Mesenchymal stem cell (in vitro differentiated cells and primary cell): ENCODE data around the gene FLT1. TPM values are rescaled to one million over a fixed set of nuclear protein-coding genes. Genes with fewer than 3 reads are reported as not detected.

Source experiments
- DNase-seq: peaks from one replicate; pipeline ENCODE4 v3.0.0-alpha.2; 2013
- H2AFZ ChIP-seq: one replicate; pipeline ENCODE4 v1.6.1; 2013; ENCODE audit warnings: low read depth, mild to moderate bottlenecking, control low read depth, inconsistent platforms, low read length, moderate library complexity
- H2AK5ac ChIP-seq: 2 replicates; pipeline ENCODE4 v1.6.1; 2013; ENCODE audit warnings: low read length, moderate library complexity, mild to moderate bottlenecking, inconsistent platforms; ENCODE audit not compliant: severe bottlenecking
- H2BK120ac ChIP-seq: one replicate; pipeline ENCODE4 v1.6.1; 2013; ENCODE audit warnings: low read depth, mild to moderate bottlenecking, inconsistent platforms, low read length, moderate library complexity
- H2BK12ac ChIP-seq, 2 experiments: one replicate each; pipeline ENCODE4 v1.6.1; 2013; ENCODE audit warnings: inconsistent platforms in 2 of 2, low read length in 2 of 2, mild to moderate bottlenecking in 2 of 2, moderate library complexity in 2 of 2, control low read depth in 1 of 2
- H2BK15ac ChIP-seq: one replicate; pipeline ENCODE4 v1.6.1; 2013; ENCODE audit warnings: mild to moderate bottlenecking, low read depth, inconsistent platforms; ENCODE audit not compliant: poor library complexity, severe bottlenecking
- H2BK5ac ChIP-seq: 2 replicates; pipeline ENCODE4 v1.6.1; 2013; ENCODE audit warnings: low read depth, mild to moderate bottlenecking, low read length, control low read depth, inconsistent platforms; ENCODE audit not compliant: poor library complexity, severe bottlenecking
- H3K14ac ChIP-seq, 2 experiments: one replicate each; pipeline ENCODE4 v1.6.1; 2013; ENCODE audit warnings: inconsistent platforms in 2 of 2, low read length in 2 of 2, control low read depth in 1 of 2, mild to moderate bottlenecking in 1 of 2, moderate library complexity in 1 of 2
- H3K18ac ChIP-seq, 2 experiments: one replicate each; pipeline ENCODE4 v1.6.1; 2013; ENCODE audit warnings: inconsistent platforms in 2 of 2, low read length in 2 of 2, control low read depth in 1 of 2, low read depth in 1 of 2, mild to moderate bottlenecking in 1 of 2
- H3K23ac ChIP-seq, 2 experiments: one replicate each; pipeline ENCODE4 v1.6.1; 2013; ENCODE audit warnings: inconsistent platforms in 2 of 2, low read length in 2 of 2, mild to moderate bottlenecking in 2 of 2, moderate library complexity in 2 of 2, control low read depth in 1 of 2
- H3K27ac ChIP-seq: 2 replicates; pipeline ENCODE4 v1.5.1; 2013; ENCODE audit warnings: mild to moderate bottlenecking, moderate library complexity, low read length, control low read depth, inconsistent platforms; ENCODE audit not compliant: poor library complexity, severe bottlenecking
- H3K27me3 ChIP-seq, 2 experiments: 2 replicates each; pipeline versions ENCODE4 v1.6.1 to v1.7.0; 2013; ENCODE audit warnings: low read length in 2 of 2, mild to moderate bottlenecking in 2 of 2, moderate library complexity in 2 of 2, control low read depth in 1 of 2, inconsistent platforms in 1 of 2; ENCODE audit not compliant: control insufficient read depth in 1 of 2, insufficient read depth in 1 of 2
- H3K36me3 ChIP-seq, 2 experiments: 2 replicates each; pipeline versions ENCODE4 v1.6.1 to v1.7.0; 2013; ENCODE audit warnings: low read length in 2 of 2, control low read depth in 1 of 2, inconsistent platforms in 1 of 2, low read depth in 1 of 2, mild to moderate bottlenecking in 1 of 2; ENCODE audit not compliant: insufficient read depth in 2 of 2, control insufficient read depth in 1 of 2
- H3K4ac ChIP-seq, 2 experiments: one replicate each; pipeline ENCODE4 v1.6.1; 2013; ENCODE audit warnings: inconsistent platforms in 2 of 2, low read length in 2 of 2, mild to moderate bottlenecking in 2 of 2, moderate library complexity in 2 of 2, control low read depth in 1 of 2, low read depth in 1 of 2
- H3K4me1 ChIP-seq: 2 replicates; pipeline ENCODE4 v1.6.1; 2013; ENCODE audit warnings: low read depth, low read length, control low read depth; ENCODE audit not compliant: control insufficient read depth, insufficient read depth
- H3K4me2 ChIP-seq: 2 replicates; pipeline ENCODE4 v1.6.1; 2013; ENCODE audit warnings: low read length, mild to moderate bottlenecking, inconsistent platforms; ENCODE audit not compliant: poor library complexity, severe bottlenecking
- H3K4me3 ChIP-seq, 2 experiments: 2 replicates each; pipeline versions ENCODE4 v1.5.1 to v1.7.0; 2013; ENCODE audit warnings: low read length in 2 of 2, mild to moderate bottlenecking in 2 of 2, control low read depth in 1 of 2, low read depth in 1 of 2; ENCODE audit not compliant: insufficient read depth in 1 of 2
- H3K79me1 ChIP-seq: replicated peaks from 2 replicates; pipeline ENCODE4 v1.6.1; 2013; ENCODE audit warnings: mild to moderate bottlenecking, control low read depth, low read length, inconsistent platforms; ENCODE audit not compliant: poor library complexity, severe bottlenecking
- H3K9ac ChIP-seq: 2 replicates; pipeline ENCODE4 v1.7.0; 2013; ENCODE audit warnings: mild to moderate bottlenecking, low read length, moderate library complexity
- H3K9me3 ChIP-seq: 2 replicates; pipeline ENCODE4 v1.7.0; 2013; ENCODE audit warnings: mild to moderate bottlenecking, low read length; ENCODE audit not compliant: control insufficient read depth
- H4K8ac ChIP-seq: one replicate; pipeline ENCODE4 v1.6.1; 2013; ENCODE audit warnings: inconsistent platforms, mild to moderate bottlenecking, low read length, moderate library complexity
- H4K91ac ChIP-seq: one replicate; pipeline ENCODE4 v1.6.1; 2013; ENCODE audit warnings: mild to moderate bottlenecking, low read length, inconsistent platforms
- WGBS: methylation state at CpG from one replicate; pipeline ENCODE4 v1.1.7; 2013; ENCODE audit warnings: mixed read lengths; 5-methylcytosine and 5-hydroxymethylcytosine counted together
- polyA plus RNA-seq, 2 experiments: library from polyadenylated mRNA; stranded (reverse); fragments of 200-250 nt; gene quantifications; one replicate each; pipeline ENCODE4 v1.2.3, GENCODE V29; 2013

FLT1 gene, protein sequence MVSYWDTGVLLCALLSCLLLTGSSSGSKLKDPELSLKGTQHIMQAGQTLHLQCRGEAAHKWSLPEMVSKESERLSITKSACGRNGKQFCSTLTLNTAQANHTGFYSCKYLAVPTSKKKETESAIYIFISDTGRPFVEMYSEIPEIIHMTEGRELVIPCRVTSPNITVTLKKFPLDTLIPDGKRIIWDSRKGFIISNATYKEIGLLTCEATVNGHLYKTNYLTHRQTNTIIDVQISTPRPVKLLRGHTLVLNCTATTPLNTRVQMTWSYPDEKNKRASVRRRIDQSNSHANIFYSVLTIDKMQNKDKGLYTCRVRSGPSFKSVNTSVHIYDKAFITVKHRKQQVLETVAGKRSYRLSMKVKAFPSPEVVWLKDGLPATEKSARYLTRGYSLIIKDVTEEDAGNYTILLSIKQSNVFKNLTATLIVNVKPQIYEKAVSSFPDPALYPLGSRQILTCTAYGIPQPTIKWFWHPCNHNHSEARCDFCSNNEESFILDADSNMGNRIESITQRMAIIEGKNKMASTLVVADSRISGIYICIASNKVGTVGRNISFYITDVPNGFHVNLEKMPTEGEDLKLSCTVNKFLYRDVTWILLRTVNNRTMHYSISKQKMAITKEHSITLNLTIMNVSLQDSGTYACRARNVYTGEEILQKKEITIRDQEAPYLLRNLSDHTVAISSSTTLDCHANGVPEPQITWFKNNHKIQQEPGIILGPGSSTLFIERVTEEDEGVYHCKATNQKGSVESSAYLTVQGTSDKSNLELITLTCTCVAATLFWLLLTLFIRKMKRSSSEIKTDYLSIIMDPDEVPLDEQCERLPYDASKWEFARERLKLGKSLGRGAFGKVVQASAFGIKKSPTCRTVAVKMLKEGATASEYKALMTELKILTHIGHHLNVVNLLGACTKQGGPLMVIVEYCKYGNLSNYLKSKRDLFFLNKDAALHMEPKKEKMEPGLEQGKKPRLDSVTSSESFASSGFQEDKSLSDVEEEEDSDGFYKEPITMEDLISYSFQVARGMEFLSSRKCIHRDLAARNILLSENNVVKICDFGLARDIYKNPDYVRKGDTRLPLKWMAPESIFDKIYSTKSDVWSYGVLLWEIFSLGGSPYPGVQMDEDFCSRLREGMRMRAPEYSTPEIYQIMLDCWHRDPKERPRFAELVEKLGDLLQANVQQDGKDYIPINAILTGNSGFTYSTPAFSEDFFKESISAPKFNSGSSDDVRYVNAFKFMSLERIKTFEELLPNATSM (N-terminal part only)
- polyA plus RNA-seq (2013, experiment 1 of 2) = 42.4 TPM
- polyA plus RNA-seq (2013, experiment 2 of 2) = 41.8 TPM

DNA sequence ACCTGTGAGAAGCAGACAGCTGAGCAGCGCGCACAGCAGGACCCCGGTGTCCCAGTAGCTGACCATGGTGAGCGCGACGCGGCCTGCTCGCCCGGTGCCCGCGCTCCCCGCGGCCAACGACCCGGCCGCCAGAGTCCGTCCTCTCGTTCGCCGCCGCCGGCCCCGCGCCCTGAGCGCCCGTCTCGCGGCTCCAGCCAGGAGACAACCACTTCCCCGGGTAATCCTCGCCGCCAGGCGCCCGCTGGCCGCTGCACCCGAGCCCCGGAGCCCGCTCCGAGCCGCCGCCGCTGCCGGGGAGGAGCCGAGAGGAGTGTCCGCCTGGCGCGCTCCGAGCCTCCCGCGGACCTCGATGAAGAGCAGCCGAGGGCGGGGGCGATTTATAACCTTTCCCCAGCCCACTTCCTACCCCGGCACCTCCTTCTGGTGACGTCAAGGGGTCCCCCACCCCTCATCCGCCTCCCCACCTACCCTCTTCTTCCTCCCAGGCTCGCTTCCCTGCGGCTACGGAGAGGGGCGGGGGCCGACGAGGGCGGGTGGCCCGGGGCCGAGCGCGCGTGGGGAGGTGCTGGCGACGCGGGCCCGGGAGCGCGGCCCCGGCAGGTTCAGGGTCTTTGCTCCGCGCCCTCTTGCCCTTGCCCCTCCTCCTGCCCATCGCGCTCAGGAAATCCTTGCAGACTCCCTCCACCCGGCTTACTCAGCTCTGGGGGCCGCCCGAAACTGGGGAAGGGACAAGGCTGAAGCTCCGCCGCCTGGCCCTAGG is at the start of gene FLT1:
Gene FLT1, minus strand, starts transcription at position 351 of the 760 bp plus-strand sequence. Its CDS starts 285 bp downstream, at position 66.
- under 1% methylated on average over 57 of the region's 84 CpGs for WGBS
- Histone ChIP-seq H3K27me3 (peaks cover 75 to 85% of the 10 kb centered on the region in 2 experiments), H2BK120ac (peak within 1 kb of the TSS; percentile 55), H2AK5ac (no peak within 1 kb of the TSS), H3K23ac (peak within 1 kb of the TSS in 1 of 2 experiments; percentile 77), H3K18ac (peak within 1 kb of the TSS; percentile 26 to 67), H2AFZ (peak within 1 kb of the TSS; percentile 86), H3K4me1 (peaks cover 22% of the 10 kb centered on the region), H4K91ac (no peak within 1 kb of the TSS), H2BK5ac (no peak within 1 kb of the TSS), H3K4me2 (peak within 1 kb of the TSS; percentile 79), H3K9ac (no peak within 1 kb of the TSS), H3K9me3 (no peaks in the 10 kb centered on the region), H4K8ac (peak within 1 kb of the TSS; percentile 75), H2BK15ac (peak within 1 kb of the TSS; percentile 96), H3K79me1 (no peaks in the 10 kb centered on the region), H3K4ac (peak within 1 kb of the TSS in 1 of 2 experiments; percentile 4), H2BK12ac (peak within 1 kb of the TSS in 1 of 2 experiments; percentile 77), H3K14ac (peak within 1 kb of the TSS in 1 of 2 experiments; percentile 49), H3K27ac (no peak within 1 kb of the TSS), H3K4me3 (peak within 1 kb of the TSS; percentile 45 to 65), H3K36me3 (no peaks in the 10 kb centered on the region)
- peak; percentile 52 for DNase-seq

DNA sequence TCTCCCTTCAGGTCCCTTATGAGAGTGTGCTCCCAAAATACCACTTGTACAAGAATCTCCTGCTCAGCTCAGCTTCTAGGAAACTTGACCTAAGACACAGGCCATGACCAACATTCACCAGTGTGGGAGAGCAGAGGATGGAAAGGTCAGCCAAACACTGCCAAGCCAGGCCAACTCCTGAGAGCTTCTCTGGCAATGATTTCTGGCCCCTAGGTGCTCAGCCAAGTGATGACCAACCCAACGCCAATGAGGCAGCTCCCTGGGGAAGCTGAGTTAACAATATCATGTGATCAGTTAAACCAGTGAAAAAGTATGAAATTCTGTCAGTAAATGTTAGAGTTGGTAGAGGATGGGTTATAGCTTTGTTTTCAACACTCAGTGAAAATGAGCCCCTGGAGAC is 49.1 kb upstream of the FLT1 start:
- no peak overlapping the region for H3K18ac ChIP-seq
- no peak overlapping the region for H2BK5ac ChIP-seq
- 95% methylated on average over 1 of the region's 1 CpG for WGBS
- no peak overlapping the region for H2AK5ac ChIP-seq
- H3K4me2 ChIP-seq = no peak overlapping the region
- no peaks in the 10 kb centered on the region for H3K36me3 ChIP-seq
- H4K8ac ChIP-seq = no peak overlapping the region
- no peak overlapping the region for H4K91ac ChIP-seq
- no peaks in the 10 kb centered on the region for H3K79me1 ChIP-seq
- H3K4ac ChIP-seq = no peak overlapping the region
- H2AFZ ChIP-seq = no peak overlapping the region
- H3K27ac ChIP-seq = no peak overlapping the region
- no peak overlapping the region for H3K9ac ChIP-seq
- DNase-seq = no peak
- H3K4me3 ChIP-seq = peak overlapping the region in 1 of 2 experiments; percentile 8
- H2BK15ac ChIP-seq = no peak overlapping the region
- no peaks in the 10 kb centered on the region for H3K4me1 ChIP-seq
- H3K27me3 ChIP-seq = peaks cover 8 to 30% of the 10 kb centered on the region in 2 experiments
- no peak overlapping the region for H3K23ac ChIP-seq
- H3K9me3 ChIP-seq = peaks cover 9% of the 10 kb centered on the region
- no peak overlapping the region for H2BK120ac ChIP-seq
- no peak overlapping the region for H2BK12ac ChIP-seq
- no peak overlapping the region for H3K14ac ChIP-seq

DNA sequence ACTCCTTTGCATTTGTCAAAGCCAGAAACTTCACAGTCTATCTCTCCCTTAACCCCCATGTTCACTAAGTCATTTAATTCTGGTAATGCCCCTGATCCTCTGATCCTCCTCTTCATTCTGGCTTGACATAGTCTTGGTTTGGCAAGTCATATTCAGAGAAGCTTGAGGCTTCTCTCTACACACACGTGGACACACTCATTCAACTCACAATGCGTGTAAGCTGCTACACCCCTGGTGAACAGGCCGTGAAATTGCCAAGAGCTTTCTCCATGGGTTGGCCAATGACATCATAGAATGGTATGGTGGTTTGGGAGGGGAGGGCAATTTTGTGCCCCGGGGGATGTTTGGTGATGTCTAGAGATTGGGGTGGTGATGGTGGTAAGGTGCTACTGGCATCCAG is 47.9 kb upstream of the FLT1 start:
- H3K9me3 ChIP-seq = peaks cover 9% of the 10 kb centered on the region
- no peak overlapping the region for H2AK5ac ChIP-seq
- no peak overlapping the region for H4K8ac ChIP-seq
- peaks cover 0 to 22% of the 10 kb centered on the region in 2 experiments for H3K27me3 ChIP-seq
- no peak overlapping the region for H2BK12ac ChIP-seq
- no peak overlapping the region for H3K4me3 ChIP-seq
- H3K14ac ChIP-seq = no peak overlapping the region
- no peak overlapping the region for H3K23ac ChIP-seq
- H2AFZ ChIP-seq = no peak overlapping the region
- no peak overlapping the region for H2BK15ac ChIP-seq
- H2BK120ac ChIP-seq = no peak overlapping the region
- no peak overlapping the region for H3K18ac ChIP-seq
- H2BK5ac ChIP-seq = no peak overlapping the region
- 100% methylated on average over 3 of the region's 4 CpGs for WGBS
- DNase-seq = no peak
- H3K4ac ChIP-seq = no peak overlapping the region
- no peak overlapping the region for H3K4me2 ChIP-seq
- H3K79me1 ChIP-seq = no peaks in the 10 kb centered on the region
- H3K36me3 ChIP-seq = no peaks in the 10 kb centered on the region
- H3K4me1 ChIP-seq = no peaks in the 10 kb centered on the region
- peak overlapping the region; percentile 39 for H4K91ac ChIP-seq
- no peak overlapping the region for H3K9ac ChIP-seq
- no peak overlapping the region for H3K27ac ChIP-seq
